HepG2 (cell line): ENCODE data around the gene CACNA1D. TPM values are rescaled to one million over a fixed set of nuclear protein-coding genes. Genes with fewer than 3 reads are reported as not detected.
A peak's percentile ranks its signal among the peaks of the same experiment; 100 is the strongest.

Experiments
- ATAC-seq: fragments of 200-7000 bp; cut with Tn5 transposase; 3 replicates; pipeline ENCODE4 v1.9.1; 2020; ENCODE audit warnings: mild to moderate bottlenecking, moderate library complexity
- BruUV-seq: library from RNA; stranded (reverse); fragments of 400-500 nt; replicated peaks from 2 replicates; lab custom pipeline; 2021; lab: Mats Ljungman, UMichigan
- CTCF ChIA-PET: fragments of 300-600 bp; formaldehyde crosslinking; extraction: SDS; loops from one replicate; lab custom pipeline; 2021; ENCODE audit warnings: low total read pairs, inconsistent platforms, low intra/inter-chr PET ratio; lab: Yijun Ruan, JAX
- POLR2A ChIA-PET: fragments of 350-600 bp; sonication (Branson Sonifier 250); formaldehyde crosslinking; loops from one replicate; lab custom pipeline; 2020; ENCODE audit warnings: antibody characterized with exemption, inconsistent platforms; lab: Yijun Ruan, JAX
- DNase-seq: peaks from one replicate; pipeline ENCODE4 v3.0.0-alpha.2; 2015; ENCODE audit warnings: low spot score
- FAIRE-seq: peaks from 3 replicates; lab custom pipeline; 2011; peaks lifted over from hg19 to GRCh38; lab: Jason Lieb, UNC
- H2AFZ ChIP-seq: one replicate; pipeline ENCODE4 v1.6.1; 2011; ENCODE audit warnings: low read length, inconsistent platforms
- H3K27ac ChIP-seq: fragments of 300-600 bp; 3 replicates; pipeline ENCODE4 v1.8.0; 2011; ENCODE audit warnings: mixed run types, mild to moderate bottlenecking, mixed read lengths, low read length, inconsistent platforms; ENCODE audit not compliant: insufficient read depth; ENCODE audit errors: extremely low read length
- H3K27me3 ChIP-seq, 2 experiments: fragments of 200-600 bp in 1 of 2; 2 replicates in 1 of 2; 3 replicates in 1 of 2; pipeline versions ENCODE4 v1.6.0 to v1.8.0; 2011; ENCODE audit warnings: low read length in 2 of 2, mild to moderate bottlenecking in 2 of 2, moderate library complexity in 2 of 2, inconsistent platforms in 1 of 2; ENCODE audit not compliant: insufficient read depth in 2 of 2, control insufficient read depth in 1 of 2
- H3K36me3 ChIP-seq, 2 experiments: fragments of 200-600 bp in 1 of 2; replicated peaks in 1 of 2; 2 replicates in 1 of 2; 3 replicates in 1 of 2; pipeline versions ENCODE4 v1.5.1 to v1.8.0; 2011; ENCODE audit warnings: low read length in 2 of 2, inconsistent platforms in 1 of 2; ENCODE audit not compliant: insufficient read depth in 2 of 2, control insufficient read depth in 1 of 2
- H3K4me1 ChIP-seq: 2 replicates; pipeline ENCODE4 v1.5.1; 2012; ENCODE audit warnings: low read length, inconsistent platforms; ENCODE audit not compliant: insufficient read depth
- H3K4me2 ChIP-seq: 2 replicates; pipeline ENCODE4 v1.6.0; 2011; ENCODE audit warnings: low read depth, low read length, inconsistent platforms
- H3K4me3 ChIP-seq, 3 experiments: fragments of 200-600 bp in 1 of 3; sonication (generic), shearing (Covaris generic) in 1 of 3; replicated peaks in 1 of 3; 2 replicates each; pipeline ENCODE4 v1.5.1; 2011 to 2016; ENCODE audit warnings: low read length in 3 of 3, inconsistent platforms in 2 of 3, low read depth in 2 of 3, mild to moderate bottlenecking in 2 of 3, control low read depth in 1 of 3, mixed read lengths in 1 of 3; ENCODE audit not compliant: insufficient read depth in 1 of 3
- H3K79me2 ChIP-seq: one replicate; pipeline ENCODE4 v1.6.1; 2011; ENCODE audit warnings: low read length, inconsistent platforms; ENCODE audit not compliant: insufficient read depth
- H3K9ac ChIP-seq: 2 replicates; pipeline ENCODE4 v1.6.0; 2011; ENCODE audit warnings: mild to moderate bottlenecking, low read depth, low read length, inconsistent platforms; ENCODE audit not compliant: insufficient read depth
- H3K9me3 ChIP-seq: 2 replicates; pipeline ENCODE4 v1.5.1; 2012; ENCODE audit warnings: mild to moderate bottlenecking, low read length
- H4K20me1 ChIP-seq: 2 replicates; pipeline ENCODE4 v1.6.0; 2011; ENCODE audit warnings: inconsistent platforms, mild to moderate bottlenecking, low read length, moderate library complexity; ENCODE audit not compliant: insufficient read depth
- AGO2 ChIP-seq: fragments of 200-400 bp; formaldehyde crosslinking; optimal IDR thresholded peaks from 2 replicates; pipeline ENCODE3; 2017; ENCODE audit warnings: mild to moderate bottlenecking, low read depth, low read length, moderate library complexity
- ATM ChIP-seq: fragments of 450-650 bp; IDR thresholded peaks from 2 replicates; pipeline ENCODE4 v1.7.1; 2017; ENCODE audit warnings: mild to moderate bottlenecking, borderline replicate concordance
- FOSL2 ChIP-seq: sonication (generic); formaldehyde crosslinking; IDR thresholded peaks from 2 replicates; pipeline ENCODE4 v1.4.0; 2020; ENCODE audit warnings: missing genetic modification reagents
- FOXO4 ChIP-seq: sonication (generic); formaldehyde crosslinking; conservative IDR thresholded peaks from 2 replicates; pipeline ENCODE4 v1.8.1; 2023; ENCODE audit warnings: missing genetic modification reagents
- MXD4 ChIP-seq: IDR thresholded peaks from 2 replicates; pipeline ENCODE4 v1.6.1; 2016; ENCODE audit warnings: mild to moderate bottlenecking, missing biosample characterization, missing genetic modification reagents
- ZGPAT ChIP-seq: IDR thresholded peaks from 2 replicates; pipeline ENCODE4 v1.6.1; 2016; ENCODE audit warnings: mild to moderate bottlenecking
- ZNF232 ChIP-seq: sonication (generic); formaldehyde crosslinking; IDR thresholded peaks from 2 replicates; pipeline ENCODE4 v1.4.0; 2020; ENCODE audit warnings: missing genetic modification reagents, borderline replicate concordance
- WGBS: methylation state at CpG from one replicate; pipeline ENCODE4 v1.1.6; 2017; ENCODE audit warnings: low lambda C conversion rate; 5-methylcytosine and 5-hydroxymethylcytosine counted together
- in situ Hi-C: cut with HindIII; loops from 2 replicates; pipeline ENCODE4 v1.10.0; 2017; ENCODE audit warnings: low pct_unique_long_range_greater_than_20kb; ENCODE audit not compliant: extremely low pct_ligation_motif_present
- intact Hi-C: fragments of 100-400 bp; cut with micrococcal nuclease; formaldehyde crosslinking; loops from one replicate; pipeline ENCODE4 v1.10.0; 2022; ENCODE audit not compliant: unreplicated experiment
- polyA plus RNA-seq, 8 experiments: library from polyadenylated mRNA; depleted of rRNA in 3 of 8; stranded (reverse) in 7 of 8; unstranded in 1 of 8; fragments of >200 nt; fragmentation: Illumina TruSeq in 4 of 8; extraction: Trizol in 4 of 8; gene quantifications; 2 replicates each; pipeline versions ENCODE4 v1.2.1 to v1.2.3, GENCODE V29; 2011 to 2016; ENCODE audit warnings: low read depth in 4 of 8, missing spikeins in 1 of 8, mixed read lengths in 1 of 8; ENCODE audit not compliant: insufficient read depth in 1 of 8
- total RNA-seq, 5 experiments: library from RNA; depleted of rRNA; stranded (reverse); fragments of >200 nt; fragmentation: Illumina TruSeq; extraction: Trizol; gene quantifications; 2 replicates each; pipeline ENCODE4 v1.2.3, GENCODE V29; 2016; ENCODE audit warnings: low read depth in 1 of 5

CACNA1D gene
- total and polyA plus RNA-seq, 2 of the 13 experiments (the other 11 are each of a cell fraction or from before 2014, with no cell fraction given): 0.26 to 0.38 TPM

GRCh38 chr3:53478921-53479664 is 15.3 kb upstream of the CACNA1D start (continued):
- TF ChIP-seq ZGPAT: no peak
- TF ChIP-seq FOXO4 (CRISPR knock-in tag): 0 out of 2 replicates have a peak, but pooled peaks have one; percentile 34

GRCh38 chr3:53482227-53482626 is 12.2 kb upstream of the CACNA1D start:
- Histone ChIP-seq H3K79me2 (no peaks in the 10 kb centered on the region), H3K4me3 (no peak overlapping the region), H2AFZ (no peak overlapping the region), H3K9me3 (no peaks in the 10 kb centered on the region), H3K27me3 (no peaks in the 10 kb centered on the region), H3K36me3 (no peaks in the 10 kb centered on the region), H3K9ac (no peak overlapping the region), H3K4me2 (no peak overlapping the region), H3K4me1 (peaks cover 59% of the 10 kb centered on the region), H4K20me1 (no peaks in the 10 kb centered on the region), H3K27ac (no peak overlapping the region)
- no TSS peak for BruUV-seq
- in situ Hi-C loops (no loop called here), intact Hi-C loops (no loop called here)
- TF ChIP-seq ATM (no peak), FOSL2 (CRISPR knock-in tag) (0 out of 2 replicates have a peak, but pooled peaks have one; percentile 14), ZNF232 (no peak), MXD4 (CRISPR knock-in tag) (no peak), AGO2 (no peak)
- 89% methylated on average over 1 of the region's 1 CpG for WGBS
- FAIRE-seq (no peak), DNase-seq (no peak), ATAC-seq (no peak)
- ChIA-PET CTCF (no interaction called here), POLR2A (no interaction called here)
